Right lobe of liver (tissue), 4 donors: Measurements from ENCODE around the gene UGT3A2.

ENCODE experiments used
- CTCF ChIP-seq, 4 donors: fragments of 200-600 bp in 3 of 4; fragments of 450-650 bp in 1 of 4; IDR thresholded peaks; one replicate each; pipeline versions ENCODE4 v1.5.1 to v1.8.0; 2016 to 2022; ENCODE audit warnings: antibody characterized with exemption in 4 of 4, mild to moderate bottlenecking in 2 of 4
- POLR2A ChIP-seq: fragments of 450-650 bp; IDR thresholded peaks from one replicate; pipeline ENCODE4 v1.6.1; 2017; ENCODE audit warnings: antibody characterized with exemption, mild to moderate bottlenecking
- donor health status: DM: no; HTN: no; CAD: no.
- donor health status: DM: no; HTN: no; CAD: no.
- donor health status: DM: no; HTN: yes; CAD: no.

GRCh38 chr5:36007366-36007765 lies 59.3 kb downstream of the UGT3A2 start:
- TF ChIP-seq CTCF (IDR thresholded peaks at IDR 0.05) (no peak), POLR2A (no peak)
